Measurements from ENCODE around the gene S100A12.

DNA sequence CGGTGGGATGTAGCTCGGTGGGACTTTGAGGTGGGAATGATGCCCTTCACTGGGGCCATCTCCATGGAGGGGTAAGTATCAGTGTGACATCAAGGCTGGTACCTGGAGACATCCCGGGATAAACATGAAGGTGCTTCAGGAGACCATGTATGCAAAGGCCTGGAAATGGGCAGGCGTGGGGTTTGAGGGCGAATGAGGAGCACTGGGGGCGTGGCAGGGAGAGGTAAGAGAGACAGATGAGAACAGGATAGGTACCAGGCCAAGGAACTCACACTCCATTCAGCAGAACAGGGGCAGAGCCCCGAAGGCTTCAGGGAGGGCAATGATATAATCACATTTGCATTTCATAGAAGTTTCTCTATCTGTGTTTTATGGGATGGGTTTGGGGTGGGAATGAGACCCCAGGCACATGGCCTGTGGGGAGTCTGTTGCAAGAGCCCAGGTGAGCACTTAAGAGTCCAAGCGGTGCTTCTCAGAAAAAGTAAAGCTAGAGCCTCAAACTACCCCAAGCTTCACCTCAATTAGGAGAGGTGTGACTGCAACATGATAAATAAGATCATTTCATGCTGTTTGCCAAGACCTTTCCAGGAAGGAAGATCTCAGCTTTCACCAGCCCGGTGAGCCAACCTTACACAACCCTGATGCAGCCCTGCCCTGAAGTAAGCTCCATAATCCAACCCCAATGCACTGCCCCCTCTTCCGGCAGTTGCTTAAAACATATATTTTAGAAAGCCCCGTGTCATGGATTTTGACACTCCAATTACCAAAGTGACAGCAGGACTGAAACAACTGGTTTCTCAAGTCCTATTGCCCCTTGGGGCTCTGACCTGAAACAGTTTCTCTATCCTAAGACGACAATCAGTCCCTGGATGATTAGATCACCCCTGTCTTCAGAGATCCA lies 10.4 kb downstream of the S100A12 start:
- TF ChIP-seq, protein P1, sequence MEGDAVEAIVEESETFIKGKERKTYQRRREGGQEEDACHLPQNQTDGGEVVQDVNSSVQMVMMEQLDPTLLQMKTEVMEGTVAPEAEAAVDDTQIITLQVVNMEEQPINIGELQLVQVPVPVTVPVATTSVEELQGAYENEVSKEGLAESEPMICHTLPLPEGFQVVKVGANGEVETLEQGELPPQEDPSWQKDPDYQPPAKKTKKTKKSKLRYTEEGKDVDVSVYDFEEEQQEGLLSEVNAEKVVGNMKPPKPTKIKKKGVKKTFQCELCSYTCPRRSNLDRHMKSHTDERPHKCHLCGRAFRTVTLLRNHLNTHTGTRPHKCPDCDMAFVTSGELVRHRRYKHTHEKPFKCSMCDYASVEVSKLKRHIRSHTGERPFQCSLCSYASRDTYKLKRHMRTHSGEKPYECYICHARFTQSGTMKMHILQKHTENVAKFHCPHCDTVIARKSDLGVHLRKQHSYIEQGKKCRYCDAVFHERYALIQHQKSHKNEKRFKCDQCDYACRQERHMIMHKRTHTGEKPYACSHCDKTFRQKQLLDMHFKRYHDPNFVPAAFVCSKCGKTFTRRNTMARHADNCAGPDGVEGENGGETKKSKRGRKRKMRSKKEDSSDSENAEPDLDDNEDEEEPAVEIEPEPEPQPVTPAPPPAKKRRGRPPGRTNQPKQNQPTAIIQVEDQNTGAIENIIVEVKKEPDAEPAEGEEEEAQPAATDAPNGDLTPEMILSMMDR (IDR thresholded peaks at IDR 0.05; ENCODE audit: extremely low read depth in 1 of 2, insufficient read depth in 1 of 2, low read depth in 1 of 2, low read length in 2 of 2), result no peak
- no peak for TF ChIP-seq FOS (IDR thresholded peaks at IDR 0.05; ENCODE audit: borderline replicate concordance, insufficient read depth, low read length)
